HG03342 (cell line): ENCODE measurements around the gene IBTK.
"Not testable (repeated sequence)": the region's sequence is repeated elsewhere in the genome, so short reads cannot be mapped to it uniquely, and the experiment has no call there.

Experiments used
- ATAC-seq: cut with Tn5 transposase; IDR thresholded peaks from one replicate; pipeline ENCODE4 v1.9.1; 2021; ENCODE audit warnings: mild to moderate bottlenecking, moderate library complexity; ENCODE audit not compliant: unreplicated experiment

The IBTK gene, protein sequence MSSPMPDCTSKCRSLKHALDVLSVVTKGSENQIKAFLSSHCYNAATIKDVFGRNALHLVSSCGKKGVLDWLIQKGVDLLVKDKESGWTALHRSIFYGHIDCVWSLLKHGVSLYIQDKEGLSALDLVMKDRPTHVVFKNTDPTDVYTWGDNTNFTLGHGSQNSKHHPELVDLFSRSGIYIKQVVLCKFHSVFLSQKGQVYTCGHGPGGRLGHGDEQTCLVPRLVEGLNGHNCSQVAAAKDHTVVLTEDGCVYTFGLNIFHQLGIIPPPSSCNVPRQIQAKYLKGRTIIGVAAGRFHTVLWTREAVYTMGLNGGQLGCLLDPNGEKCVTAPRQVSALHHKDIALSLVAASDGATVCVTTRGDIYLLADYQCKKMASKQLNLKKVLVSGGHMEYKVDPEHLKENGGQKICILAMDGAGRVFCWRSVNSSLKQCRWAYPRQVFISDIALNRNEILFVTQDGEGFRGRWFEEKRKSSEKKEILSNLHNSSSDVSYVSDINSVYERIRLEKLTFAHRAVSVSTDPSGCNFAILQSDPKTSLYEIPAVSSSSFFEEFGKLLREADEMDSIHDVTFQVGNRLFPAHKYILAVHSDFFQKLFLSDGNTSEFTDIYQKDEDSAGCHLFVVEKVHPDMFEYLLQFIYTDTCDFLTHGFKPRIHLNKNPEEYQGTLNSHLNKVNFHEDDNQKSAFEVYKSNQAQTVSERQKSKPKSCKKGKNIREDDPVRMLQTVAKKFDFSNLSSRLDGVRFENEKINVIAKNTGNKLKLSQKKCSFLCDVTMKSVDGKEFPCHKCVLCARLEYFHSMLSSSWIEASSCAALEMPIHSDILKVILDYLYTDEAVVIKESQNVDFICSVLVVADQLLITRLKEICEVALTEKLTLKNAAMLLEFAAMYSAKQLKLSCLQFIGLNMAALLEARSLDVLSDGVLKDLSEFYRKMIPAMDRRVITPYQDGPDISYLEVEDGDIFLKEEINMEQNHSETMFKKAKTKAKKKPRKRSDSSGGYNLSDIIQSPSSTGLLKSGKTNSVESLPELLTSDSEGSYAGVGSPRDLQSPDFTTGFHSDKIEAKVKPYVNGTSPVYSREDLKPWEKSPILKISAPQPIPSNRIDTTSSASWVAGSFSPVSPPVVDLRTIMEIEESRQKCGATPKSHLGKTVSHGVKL (N-terminal part only)

DNA sequence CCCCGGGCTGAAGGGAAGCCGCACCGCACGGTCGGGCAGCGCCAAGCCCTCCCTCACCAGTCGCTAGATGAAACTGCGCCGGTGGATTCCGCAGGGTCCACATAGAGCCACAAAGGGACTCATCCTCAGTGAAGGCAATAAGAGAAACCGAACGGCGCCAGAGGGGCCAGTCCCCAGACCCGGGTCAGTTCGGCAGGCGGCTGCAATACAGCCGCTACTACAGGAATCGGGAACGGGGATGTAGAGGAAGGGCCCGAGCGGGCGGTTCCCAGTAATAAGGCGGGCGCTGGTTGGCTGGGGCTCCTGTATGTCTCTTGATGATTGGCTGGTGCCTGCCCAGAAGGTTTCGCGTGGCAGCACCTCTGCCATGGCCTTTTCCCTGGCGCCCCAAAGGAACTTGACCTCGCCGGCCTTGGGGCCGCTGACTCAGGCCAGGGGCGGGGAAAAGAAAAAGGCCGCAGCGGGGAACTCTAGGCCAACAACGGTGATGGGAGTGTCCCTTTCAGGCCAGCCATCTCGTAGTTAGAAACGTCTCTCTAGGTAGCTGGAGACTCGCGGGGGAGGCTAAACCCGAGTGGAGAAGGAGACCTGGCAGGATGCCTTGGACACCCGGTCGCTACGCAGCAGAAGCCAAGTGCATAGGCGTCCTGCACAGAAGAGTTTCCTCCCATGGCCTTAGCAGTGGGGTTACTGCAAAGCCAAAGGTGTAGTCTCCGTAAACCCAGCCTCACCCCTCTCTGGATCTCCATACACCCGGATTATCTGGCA lies at the start of gene IBTK:
TSS of gene IBTK (minus strand) at position 240 of the 768 bp plus-strand sequence. CDS start 7,258 bp downstream, outside the sequence.
- ATAC-seq, result peak; percentile 91

DNA sequence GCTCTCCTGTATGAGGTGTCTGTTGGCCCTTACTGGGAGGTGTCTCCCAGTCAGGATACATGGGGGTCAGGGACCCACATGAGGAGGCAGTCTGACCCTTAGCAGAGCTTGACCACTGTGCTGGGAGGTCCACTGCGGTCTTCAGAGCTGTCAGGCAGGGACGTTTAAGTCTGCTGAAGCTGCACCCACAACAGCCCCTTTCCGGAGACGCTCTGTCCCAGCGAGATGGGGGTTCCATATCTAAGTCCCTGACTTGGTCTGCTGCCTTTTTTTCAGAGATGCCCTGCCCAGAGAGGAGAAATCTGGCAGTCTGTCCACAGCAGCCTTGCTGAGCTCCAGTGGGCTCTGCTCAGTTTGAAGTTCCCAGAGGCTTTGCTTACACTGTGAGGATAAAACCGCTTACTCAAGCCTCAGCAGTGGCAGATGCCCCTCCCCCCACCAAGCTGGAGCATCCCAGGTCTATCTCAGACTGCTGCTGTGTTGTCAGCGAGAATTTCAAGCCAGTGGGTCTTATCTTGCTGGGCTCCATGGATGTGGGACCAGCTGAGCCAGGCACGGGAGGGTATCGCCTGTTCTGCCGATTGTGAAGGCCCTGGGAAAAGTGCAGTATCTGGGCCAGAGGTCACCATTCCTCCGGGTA lies 36.3 kb upstream of the IBTK start:
- ATAC-seq, result no peak

DNA sequence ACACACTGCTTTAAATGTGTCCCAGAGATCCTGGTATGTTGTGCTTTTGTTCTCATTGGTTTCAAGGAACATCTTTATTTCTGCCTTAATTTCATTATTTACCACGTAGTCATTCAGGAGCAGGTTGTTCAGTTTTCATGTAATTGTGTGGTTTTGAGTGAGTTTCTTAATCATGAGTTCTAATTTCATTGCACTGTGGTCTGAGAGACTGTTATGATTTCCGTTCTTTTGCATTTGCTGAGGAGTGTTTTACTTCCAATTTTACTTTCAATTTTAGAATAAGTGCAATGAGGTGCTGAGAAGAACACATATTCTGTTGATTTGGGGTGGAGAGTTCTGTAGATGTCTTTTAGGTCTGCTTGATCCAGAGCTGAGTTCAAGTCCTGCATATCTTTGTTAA lies 34.0 kb upstream of the IBTK start:
- ATAC-seq, result not testable (repeated sequence)

DNA sequence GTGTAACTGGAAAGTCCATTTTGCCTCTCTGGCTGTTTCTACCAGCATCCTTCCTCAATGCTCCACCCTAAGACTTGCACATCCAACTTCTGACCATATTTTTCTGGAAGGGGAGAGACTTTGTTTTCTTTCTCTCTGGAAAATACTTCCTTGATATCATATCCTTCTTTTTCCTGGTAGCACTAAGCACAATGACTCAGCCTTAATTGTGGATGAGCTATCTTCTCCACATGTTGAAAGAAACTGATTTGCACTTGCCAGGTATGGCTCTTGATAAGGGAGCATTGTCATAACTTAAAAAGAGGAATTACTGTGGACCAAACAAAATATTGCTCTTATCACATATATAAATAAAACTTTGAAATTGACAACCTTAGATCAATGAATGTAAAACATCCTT lies 30.1 kb upstream of the IBTK start:
- ATAC-seq, result no peak

DNA sequence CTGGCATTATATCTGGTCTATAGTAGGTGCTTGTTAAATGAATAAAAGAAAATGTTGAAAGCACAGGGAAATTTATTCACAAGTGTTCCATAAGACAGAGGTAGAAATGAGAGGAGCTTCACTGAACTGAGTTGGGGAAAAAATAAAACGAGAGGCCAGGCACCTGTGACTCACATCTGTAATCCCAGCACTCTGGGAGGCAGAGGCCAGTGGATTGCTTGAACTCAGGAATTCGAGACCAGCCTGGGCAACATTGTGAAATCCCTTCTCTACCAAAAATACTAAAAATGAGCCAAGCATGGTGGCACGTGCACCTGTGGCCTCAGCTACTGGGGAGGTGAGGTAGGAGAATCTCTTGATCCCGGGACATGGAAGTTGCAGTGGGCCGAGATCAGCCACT lies 28.1 kb upstream of the IBTK start:
- no peak for ATAC-seq

DNA sequence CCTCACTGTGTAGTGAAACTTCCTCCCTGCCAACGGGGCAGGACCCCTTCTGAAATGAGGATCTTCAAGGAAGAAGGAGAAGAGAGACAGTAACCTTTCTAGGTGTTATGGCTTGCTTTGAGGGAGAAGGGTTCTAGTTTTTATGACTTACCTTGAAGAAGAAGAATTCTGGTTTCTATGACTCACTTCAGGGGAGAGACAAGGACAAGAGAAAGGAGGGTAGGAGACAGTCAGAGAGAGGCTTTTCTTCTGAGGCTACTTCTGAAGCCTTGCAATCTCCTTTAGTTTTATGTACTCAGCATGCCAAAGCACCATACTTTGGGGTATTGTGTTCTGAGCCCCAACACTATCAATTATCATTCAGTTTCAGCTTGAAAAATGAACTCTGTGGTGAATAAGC lies 25.8 kb upstream of the IBTK start:
- ATAC-seq, result no peak

DNA sequence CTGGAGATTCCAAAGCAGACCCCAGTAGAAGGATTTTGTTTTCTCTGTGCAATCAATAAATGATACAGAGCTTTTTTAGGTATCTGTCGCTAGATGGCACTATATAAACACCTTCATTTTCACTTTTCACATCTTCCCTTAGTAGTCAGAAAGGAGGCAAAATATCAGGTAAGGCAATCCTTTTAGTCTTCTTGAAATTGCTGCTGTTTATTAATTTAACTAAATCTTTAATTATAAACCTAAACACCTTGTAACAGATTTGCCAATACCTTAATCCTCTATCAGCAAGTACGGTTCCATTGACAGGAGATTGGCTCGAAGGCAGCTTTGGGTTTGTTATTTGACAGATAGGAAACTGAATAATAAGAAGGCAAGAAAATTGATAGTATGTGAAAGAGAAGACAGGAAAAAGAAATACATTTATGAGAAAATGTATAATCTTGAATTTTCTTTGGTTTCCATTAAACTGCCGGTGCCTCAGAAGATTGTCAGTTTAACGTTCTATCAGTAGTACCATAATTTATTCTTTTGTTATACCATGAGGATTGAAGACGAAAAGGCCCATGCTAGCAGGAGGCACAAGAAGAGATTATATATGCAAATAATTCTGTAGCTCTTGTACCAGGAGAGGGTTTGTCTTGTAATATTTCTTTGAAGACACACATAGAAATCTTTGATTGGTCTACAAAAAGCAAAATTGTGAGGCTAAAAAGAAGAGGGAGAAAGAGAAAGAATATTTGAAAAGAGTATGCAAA lies 23.5 kb upstream of the IBTK start:
- peak; percentile 60 for ATAC-seq

DNA sequence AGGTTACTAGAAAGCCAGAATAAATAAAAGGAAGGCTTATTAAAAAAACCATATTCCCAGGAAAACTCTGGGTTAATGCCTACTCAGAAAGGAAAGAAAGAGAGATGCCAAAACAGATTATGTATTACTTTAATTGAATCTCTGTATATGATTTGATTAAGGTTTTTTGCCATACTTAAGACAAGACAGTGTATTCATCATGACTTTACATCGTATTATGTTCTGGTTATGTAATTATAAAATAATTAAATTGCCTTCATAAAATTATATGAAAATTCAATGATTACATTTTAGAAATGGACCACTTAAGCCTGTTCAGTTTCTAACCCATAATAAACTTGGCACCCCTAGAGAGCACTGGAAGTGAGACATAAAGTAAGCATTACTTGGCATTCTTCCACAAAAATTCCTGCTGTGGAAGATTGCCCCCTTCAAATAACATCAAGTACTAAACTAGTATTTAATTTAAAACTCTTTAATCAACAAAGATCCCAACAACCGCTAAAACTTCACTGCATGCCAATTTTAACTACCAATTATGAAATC lies 20.8 kb upstream of the IBTK start:
- ATAC-seq, result no peak

DNA sequence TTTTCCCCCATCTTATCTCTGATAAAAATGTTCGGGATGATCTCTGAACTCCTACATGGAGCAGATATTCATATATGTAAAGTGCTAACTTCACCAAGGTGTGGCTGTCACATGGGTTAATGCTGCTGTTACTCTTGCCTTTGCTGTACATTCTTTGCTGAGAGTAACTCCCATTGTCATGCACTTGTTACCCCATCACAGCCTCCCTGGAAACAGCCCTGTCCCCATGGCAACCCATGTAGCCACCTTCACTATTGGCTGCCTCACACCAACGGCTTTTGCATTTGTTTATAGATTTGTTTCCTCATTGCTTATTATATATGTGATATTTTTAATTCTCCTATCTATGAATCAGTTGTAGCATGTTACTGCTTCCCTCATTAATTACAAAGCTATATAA lies 17.3 kb upstream of the IBTK start:
- no peak for ATAC-seq

DNA sequence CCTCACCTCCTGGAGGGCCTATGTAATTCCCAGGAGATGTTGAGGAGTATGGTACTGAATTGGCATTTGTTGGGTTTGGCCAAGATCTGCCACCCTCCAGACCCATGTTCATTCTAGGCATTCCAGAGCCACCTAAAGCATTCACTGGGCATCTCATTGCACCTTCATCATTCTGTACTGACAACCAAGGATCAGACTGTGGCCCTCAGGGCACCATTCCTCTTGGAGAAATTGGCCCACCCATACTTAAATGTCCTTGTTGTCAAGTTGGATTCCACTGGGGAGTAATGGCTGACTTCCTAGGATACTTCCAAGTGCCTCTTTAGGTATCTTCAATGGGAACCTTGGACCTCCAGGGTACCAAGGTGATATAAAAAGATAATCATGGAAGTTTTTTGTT lies 16.8 kb upstream of the IBTK start:
- ATAC-seq, result no peak

DNA sequence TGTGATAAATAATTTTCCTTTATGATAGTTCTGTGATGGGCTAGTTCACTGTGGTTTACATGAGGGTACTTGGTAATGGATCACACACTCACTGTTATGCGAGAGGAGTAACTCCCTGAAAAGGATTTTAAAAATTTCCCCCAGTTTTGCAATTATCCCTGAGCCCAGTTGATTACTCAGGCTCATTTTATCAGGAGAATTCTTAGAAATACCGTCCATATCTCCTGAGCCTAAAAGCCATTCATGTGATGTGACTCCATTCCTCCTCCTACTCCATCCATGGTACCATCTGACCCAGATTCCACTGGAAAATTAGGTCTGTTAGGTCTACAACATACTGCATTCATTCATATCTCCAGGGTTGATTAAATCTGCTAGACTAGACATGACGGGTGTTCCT lies 16.4 kb upstream of the IBTK start:
- ATAC-seq, result no peak

DNA sequence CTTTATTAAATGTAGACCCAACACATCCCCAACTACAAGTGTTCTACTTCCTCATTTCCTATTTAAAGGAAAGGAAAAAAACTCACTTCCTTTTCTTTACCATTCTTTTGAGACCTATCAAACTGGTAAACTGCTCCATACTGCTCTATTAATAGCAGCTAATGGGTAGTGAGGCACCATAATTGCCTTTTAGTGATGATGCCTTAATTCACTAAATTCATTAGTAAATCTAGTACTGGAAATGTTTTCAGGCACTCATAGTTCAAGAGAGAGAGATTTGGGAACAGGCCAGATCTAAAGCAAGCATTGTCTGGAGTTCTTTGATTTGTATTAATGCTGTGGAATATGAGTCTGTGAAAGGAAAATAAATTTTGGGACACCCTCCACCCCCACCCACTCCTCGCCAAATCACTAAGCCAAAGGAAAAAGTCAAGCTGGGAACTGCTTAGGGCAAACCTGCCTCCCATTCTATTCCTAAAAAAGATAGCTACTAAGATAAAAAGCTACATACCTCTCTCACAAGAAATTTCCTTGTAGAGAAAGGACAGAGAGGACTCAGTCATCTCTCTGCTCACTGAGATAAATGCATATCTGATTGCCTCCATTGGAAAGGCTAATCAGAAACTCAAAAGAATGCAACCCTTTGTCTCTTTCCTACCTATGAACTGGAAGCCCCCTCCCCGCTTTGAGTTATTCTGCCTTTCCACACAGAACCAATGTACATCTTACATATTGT lies 13.6 kb upstream of the IBTK start:
- ATAC-seq, result no peak

DNA sequence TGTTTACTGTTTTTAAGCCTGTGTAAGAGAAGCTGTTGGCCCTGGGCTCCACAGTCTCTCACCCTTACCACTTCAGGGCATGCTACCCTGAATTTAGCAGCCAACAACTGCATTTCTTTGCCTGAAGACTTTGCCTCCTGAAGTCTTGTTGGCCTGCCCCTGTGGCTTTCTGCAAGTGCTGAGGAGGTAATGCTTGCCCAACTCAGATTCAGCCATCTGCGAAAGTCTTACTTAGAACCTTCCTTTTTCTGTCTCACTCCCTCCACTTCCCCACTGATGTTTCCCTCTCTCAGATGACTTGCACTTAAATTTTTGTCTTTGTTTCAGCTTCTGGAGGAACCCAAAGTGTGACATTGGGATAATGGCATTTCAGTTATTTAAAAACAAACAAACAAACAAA lies 11.8 kb upstream of the IBTK start:
- no peak for ATAC-seq

DNA sequence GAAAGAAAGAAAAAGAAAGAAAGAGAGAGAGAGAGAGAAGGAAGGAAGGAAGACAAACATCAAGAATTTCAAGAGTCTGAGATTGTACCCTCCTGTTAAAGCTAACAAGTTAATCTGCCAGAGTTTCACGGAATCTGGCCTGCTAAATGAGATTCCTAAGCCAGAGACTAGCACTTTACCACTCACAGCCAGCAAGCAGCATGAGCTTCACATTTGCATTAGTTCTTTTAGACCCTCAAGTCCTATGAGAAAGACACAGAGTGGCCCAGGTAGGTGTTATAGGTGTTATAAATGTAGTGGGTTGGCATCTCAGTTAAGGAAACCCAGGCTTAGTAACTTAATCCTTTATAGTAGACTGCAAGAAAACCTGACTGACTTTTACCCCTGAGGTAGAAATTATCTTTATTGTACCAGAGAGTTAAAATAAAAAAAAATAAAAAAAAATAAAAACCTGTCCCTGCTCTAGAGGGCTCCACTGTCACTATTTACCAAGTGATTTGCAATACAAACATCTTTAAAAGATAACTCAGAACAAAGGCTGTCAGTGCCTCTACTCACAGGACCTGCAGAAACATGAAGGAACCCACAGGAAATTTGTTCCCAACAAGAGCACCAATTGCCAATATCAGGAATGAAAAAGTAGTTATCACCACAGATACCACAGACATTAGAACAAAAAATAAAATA lies 9.7 kb upstream of the IBTK start:
- ATAC-seq, result no peak

DNA sequence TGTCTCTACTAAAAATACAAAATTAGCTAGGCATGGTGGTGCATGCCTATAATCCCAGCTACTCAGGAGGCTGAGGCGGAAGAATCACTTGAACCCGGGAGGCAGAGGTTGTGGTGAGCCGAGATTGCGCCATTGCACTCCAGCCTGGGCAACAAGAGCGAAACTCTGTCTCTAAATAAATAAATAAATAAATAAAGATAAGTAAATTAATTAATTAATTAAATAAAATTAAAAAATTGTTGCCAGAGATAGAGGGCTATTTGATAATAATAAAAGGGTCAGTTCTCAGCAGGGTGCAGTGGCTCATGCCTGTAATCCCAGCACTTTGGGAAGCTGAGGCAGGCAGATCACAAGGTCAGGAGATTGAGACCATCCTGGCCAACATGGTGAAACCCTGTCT lies 7.2 kb upstream of the IBTK start:
- ATAC-seq, result not testable (repeated sequence)

DNA sequence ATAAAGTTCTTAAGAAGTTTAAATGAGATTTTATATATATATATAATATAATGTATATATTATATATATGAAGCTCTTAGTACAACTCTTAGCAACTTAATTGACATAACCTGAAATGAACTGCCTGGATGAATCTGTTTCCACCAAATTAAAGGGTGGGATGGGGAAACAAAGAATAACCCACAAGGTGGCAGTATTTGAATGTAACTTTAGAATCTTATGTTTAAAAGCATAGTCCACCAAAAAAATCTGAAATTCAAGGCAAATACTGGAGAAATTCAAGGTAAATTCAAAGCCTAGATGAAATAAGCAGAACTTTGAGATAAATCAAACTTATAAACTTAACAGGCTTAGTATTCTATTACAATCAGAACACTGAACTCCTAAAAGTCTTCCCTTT lies 4.4 kb upstream of the IBTK start:
- no peak for ATAC-seq

DNA sequence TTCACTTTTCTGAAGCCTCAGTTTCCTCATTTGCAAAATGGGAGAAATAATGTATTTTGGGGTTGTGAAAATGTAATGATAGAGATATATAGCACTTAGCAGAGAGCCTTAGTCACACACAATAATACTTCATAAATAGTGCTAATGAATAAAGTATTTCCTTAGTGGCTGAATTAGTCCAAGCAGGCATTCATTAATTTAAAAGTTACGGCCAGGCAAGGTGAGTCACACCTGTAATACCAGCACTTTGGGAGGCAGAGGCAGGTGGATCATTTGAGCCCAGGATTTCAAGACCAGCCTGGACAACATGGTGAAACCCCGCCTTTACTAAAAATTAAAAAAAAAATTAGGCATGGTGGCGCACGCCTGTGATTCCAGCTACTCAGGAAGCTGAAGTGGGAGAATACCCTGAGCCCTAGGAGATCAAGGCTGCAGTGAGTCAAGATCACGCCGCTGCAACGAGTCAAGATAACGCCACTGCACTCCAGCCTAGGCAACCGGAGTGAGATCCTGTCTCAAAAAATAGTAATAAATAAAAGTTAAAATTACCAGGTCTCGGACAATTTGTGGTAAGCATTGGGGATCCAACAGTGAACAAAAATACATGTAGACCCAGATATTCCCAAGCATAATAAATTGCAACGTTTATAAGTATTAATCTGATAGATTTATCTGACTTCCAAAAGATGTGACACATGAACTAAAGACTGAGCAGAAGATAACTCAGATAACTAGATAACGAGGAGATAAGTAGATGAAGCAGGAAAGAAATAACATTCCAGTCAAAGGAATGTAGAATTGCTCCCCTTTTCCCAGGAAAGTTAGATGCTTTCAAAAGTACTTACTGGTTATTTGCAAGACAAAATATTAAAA lies 2.1 kb upstream of the IBTK start:
- no peak for ATAC-seq
